Neuron (in vitro differentiated cells): ENCODE results near the gene USP7.

Experiments
- H2AFZ ChIP-seq: one replicate; pipeline ENCODE4 v1.6.1; 2013; ENCODE audit warnings: low read depth, mild to moderate bottlenecking, inconsistent platforms, low read length, moderate library complexity
- H3K27me3 ChIP-seq: one replicate; pipeline ENCODE4 v1.6.1; 2013; ENCODE audit warnings: low read length; ENCODE audit not compliant: insufficient read depth
- H3K36me3 ChIP-seq: one replicate; pipeline ENCODE4 v1.6.1; 2013; ENCODE audit warnings: low read length; ENCODE audit not compliant: insufficient read depth
- H3K4me1 ChIP-seq: one replicate; pipeline ENCODE4 v1.6.1; 2013; ENCODE audit warnings: low read length; ENCODE audit not compliant: insufficient read depth
- H3K4me3 ChIP-seq: 2 replicates; pipeline ENCODE4 v1.5.1; 2013; ENCODE audit warnings: mild to moderate bottlenecking, low read length, moderate library complexity
- H3K9me3 ChIP-seq: one replicate; pipeline ENCODE4 v1.6.1; 2013; ENCODE audit warnings: low read length

Gene USP7

GRCh38 chr16:8866884-8867215, 96.9 kb downstream of the USP7 start:
- Histone ChIP-seq H3K4me1 (peaks cover 41% of the 10 kb centered on the region), H2AFZ (no peak overlapping the region)

GRCh38 chr16:8866118-8866883, 97.4 kb downstream of the USP7 start:
- Histone ChIP-seq H2AFZ (no peak overlapping the region), H3K9me3 (no peaks in the 10 kb centered on the region), H3K4me1 (peaks cover 44% of the 10 kb centered on the region), H3K36me3 (peaks cover 14% of the 10 kb centered on the region), H3K27me3 (no peaks in the 10 kb centered on the region), H3K4me3 (peak overlapping the region; percentile 91)

More at GRCh38 chr16:8866884-8867215, 96.9 kb downstream of the USP7 start:
- no peaks in the 10 kb centered on the region for H3K9me3 ChIP-seq
- H3K36me3 ChIP-seq: peaks cover 14% of the 10 kb centered on the region
- H3K27me3 ChIP-seq: no peaks in the 10 kb centered on the region
- peak overlapping the region; percentile 91 for H3K4me3 ChIP-seq

DNA sequence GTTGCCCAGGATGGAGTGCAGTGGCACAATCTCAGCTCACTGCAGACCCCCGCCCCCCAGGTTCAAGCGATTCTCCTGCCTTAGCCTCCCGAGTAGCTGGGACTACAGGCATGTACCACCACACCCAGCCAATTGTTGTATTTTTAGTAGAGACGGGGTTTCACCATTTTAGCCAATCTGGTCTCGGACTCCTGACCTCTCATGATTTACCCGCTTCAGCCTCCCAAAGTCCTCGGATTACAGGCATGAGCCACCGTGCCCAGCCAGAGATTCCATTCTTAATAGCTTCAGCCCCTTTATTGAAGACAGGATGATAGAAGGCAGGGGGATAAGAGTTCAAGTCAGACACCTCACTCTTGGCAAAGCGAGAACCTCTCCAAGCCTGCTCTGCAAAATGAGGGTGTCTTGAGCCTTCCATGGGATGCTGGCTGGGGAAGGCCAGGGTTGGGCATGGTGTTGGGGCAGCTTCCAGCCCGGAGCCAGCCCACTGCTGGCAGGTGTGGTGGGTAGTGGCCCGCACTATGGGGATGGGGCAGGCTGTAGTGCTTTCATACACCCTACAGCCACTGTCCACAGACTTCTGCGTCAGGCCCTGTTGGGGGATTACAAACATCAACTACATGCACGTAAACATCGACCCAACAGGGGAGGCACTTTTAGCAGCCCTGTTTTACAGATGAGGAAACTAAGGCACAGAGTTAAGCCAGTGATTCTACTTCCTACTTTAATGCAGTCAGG, 98.4 kb downstream of the USP7 start:
- peaks cover 48% of the 10 kb centered on the region for H3K4me1 ChIP-seq
- H3K36me3 ChIP-seq: peaks cover 14% of the 10 kb centered on the region
- H2AFZ ChIP-seq: no peak overlapping the region
- H3K4me3 ChIP-seq: no peak overlapping the region
- no peaks in the 10 kb centered on the region for H3K27me3 ChIP-seq
- no peaks in the 10 kb centered on the region for H3K9me3 ChIP-seq

DNA sequence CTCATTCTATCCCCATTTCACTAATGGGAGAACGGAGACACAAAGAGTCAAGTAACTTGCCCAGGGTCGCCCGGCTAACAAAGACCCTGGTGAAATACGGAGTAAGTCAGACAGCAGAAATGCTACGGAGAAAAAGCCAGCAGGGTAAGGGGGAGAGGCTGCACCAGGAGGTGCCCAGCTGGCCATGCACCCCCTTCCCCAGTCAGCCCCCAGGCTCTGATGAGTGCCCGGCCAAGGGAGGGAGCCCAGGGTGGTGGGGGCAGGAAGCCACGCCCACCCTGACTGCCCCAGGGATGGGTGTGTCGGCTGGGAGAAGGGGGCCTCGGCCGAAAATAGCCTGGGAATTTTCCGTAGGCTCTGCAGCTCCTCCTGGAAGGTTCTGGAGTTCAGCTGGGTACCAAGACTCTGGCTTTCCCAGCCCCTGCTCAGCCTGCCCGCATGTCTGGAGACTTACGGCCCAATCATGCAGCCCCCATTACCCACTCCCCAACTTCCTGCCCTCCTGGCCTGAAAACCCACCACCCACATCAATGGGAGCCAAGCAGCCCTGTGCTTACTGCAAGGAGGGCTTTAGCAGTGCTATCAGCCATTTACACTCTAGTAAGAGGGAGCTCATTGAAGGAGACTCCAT, 99.1 kb downstream of the USP7 start:
- H3K4me3 ChIP-seq: no peak overlapping the region
- H3K4me1 ChIP-seq: peaks cover 52% of the 10 kb centered on the region
- H2AFZ ChIP-seq: no peak overlapping the region
- H3K27me3 ChIP-seq: no peaks in the 10 kb centered on the region
- H3K9me3 ChIP-seq: no peaks in the 10 kb centered on the region
- H3K36me3 ChIP-seq: peaks cover 17% of the 10 kb centered on the region

DNA sequence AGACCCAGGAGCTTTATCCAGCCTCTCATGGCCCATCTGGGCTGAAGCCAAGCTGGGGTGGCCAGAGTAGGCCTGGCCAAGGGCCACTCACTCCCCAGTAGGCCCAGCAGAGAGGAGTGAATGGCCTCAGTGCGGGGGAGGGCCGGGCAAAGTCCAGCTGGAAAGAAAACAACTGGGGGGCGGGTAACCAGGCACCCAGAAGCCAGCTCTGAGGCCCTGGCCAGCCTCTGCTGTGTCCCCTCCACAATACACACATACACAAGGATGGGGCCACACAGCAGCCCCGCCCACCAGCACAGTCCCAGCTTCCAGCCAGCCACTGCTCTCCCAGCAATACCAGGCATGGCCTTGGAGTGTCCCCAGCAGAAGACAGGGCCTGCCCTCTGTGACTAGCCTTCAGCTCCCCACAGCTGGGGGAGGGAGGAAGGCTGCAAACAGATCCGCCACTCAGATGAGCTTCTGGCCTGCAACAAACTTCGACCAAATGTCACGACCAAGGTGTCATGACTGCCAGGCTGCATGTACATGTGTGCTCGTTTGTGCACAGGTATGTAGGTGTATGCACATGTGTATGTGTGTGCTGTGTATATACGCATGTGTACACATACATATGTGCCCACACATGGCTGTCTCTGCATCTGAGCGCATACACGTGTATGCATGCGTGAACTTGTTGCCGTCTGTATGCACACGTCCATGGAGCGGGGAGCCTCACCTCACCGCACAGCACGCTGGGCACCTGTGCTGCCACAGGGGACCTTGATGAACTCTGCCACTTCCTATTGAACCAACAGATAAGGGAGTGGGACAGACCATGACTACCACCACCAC, 99.9 kb downstream of the USP7 start:
- H2AFZ ChIP-seq: no peak overlapping the region
- no peak overlapping the region for H3K4me3 ChIP-seq
- H3K9me3 ChIP-seq: no peaks in the 10 kb centered on the region
- no peaks in the 10 kb centered on the region for H3K27me3 ChIP-seq
- H3K4me1 ChIP-seq: peaks cover 47% of the 10 kb centered on the region
- peaks cover 21% of the 10 kb centered on the region for H3K36me3 ChIP-seq

GRCh38 chr16:8862309-8863130, 101.2 kb downstream of the USP7 start:
- Histone ChIP-seq H3K4me1 (peaks cover 46% of the 10 kb centered on the region), H3K36me3 (peaks cover 32% of the 10 kb centered on the region), H3K4me3 (no peak overlapping the region), H3K27me3 (no peaks in the 10 kb centered on the region), H3K9me3 (no peaks in the 10 kb centered on the region), H2AFZ (no peak overlapping the region)

- Histone ChIP-seq H3K36me3 (peaks cover 34% of the 10 kb centered on the region), H2AFZ (no peak overlapping the region), H3K9me3 (no peaks in the 10 kb centered on the region), H3K4me3 (no peak overlapping the region), H3K27me3 (no peaks in the 10 kb centered on the region), H3K4me1 (peaks cover 38% of the 10 kb centered on the region)
Measured at GRCh38 chr16:8861563-8862308, 102.0 kb downstream of the USP7 start.

DNA sequence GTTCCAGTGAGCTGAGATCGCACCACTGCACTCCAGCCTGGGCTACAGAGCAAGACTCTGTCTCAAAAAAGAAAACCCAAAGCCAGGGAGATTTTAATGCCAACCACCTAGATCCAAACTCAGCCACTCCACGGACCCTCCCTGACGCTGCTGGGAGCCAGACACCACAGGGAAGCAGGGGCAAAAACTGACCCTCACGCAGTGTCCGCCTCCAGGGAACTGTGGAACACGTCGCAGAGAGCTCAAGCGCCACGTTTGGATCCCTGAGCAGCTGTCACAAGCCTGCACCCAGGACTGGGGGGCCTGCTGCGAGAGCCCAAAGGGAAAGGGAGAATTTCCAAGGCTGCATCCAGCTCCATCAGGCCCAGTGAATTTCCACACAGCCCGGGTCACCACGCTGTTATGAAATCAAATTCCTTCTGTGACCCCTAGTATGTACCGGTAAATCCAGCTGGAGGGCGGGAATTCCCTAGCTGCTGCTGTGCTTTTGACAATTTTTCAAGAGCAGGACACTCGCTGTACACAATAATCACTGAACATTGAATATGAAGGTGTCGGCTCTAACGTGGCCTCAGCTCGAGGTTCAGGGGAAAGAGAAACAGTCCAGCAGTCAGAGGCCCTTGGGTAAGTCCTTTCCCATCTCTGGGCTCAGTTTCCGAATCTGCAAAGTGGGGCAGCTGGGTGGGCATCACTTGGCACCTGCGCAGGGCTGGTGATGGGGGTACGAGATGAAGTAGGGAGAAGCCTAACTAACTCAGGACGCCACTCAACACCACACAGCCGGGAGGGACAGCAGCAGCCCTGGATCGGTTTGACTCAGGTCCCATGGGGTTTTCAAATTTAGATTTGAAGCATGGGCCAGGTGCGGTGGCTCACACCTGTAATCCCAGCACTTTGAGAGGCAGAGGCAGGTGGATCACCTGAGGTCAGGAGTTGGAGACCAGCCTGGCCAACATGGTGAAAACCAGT, 103.5 kb downstream of the USP7 start:
- Histone ChIP-seq H3K36me3 (peaks cover 44% of the 10 kb centered on the region), H3K4me1 (peaks cover 25% of the 10 kb centered on the region), H3K27me3 (no peaks in the 10 kb centered on the region), H3K4me3 (no peak overlapping the region), H3K9me3 (no peaks in the 10 kb centered on the region), H2AFZ (no peak overlapping the region)

- Histone ChIP-seq H3K4me3 (no peak overlapping the region), H2AFZ (no peak overlapping the region), H3K4me1 (peaks cover 18% of the 10 kb centered on the region), H3K36me3 (peaks cover 52% of the 10 kb centered on the region), H3K27me3 (no peaks in the 10 kb centered on the region), H3K9me3 (no peaks in the 10 kb centered on the region)
Measured at GRCh38 chr16:8858994-8859912, 104.5 kb downstream of the USP7 start.

GRCh38 chr16:8855972-8856371, 107.7 kb downstream of the USP7 start:
- H2AFZ ChIP-seq: no peak overlapping the region
- H3K36me3 ChIP-seq: peaks cover 58% of the 10 kb centered on the region
- no peaks in the 10 kb centered on the region for H3K9me3 ChIP-seq

More at GRCh38 chr16:8855972-8856371, 107.7 kb downstream of the USP7 start:
- no peaks in the 10 kb centered on the region for H3K27me3 ChIP-seq
- H3K4me3 ChIP-seq: no peak overlapping the region
- peaks cover 26% of the 10 kb centered on the region for H3K4me1 ChIP-seq
